GM12892 (cell line): ENCODE results near the gene TTYH3.

ENCODE experiments used
- DNase-seq: peaks from one replicate; pipeline ENCODE4 v3.0.0; 2011; ENCODE audit not compliant: insufficient read length
- FAIRE-seq: peaks from 2 replicates; lab custom pipeline; 2011; peaks lifted over from hg19 to GRCh38; lab: Jason Lieb, UNC
- POLR2A ChIP-seq: IDR thresholded peaks from 2 replicates; pipeline ENCODE4 v1.6.1; 2011; ENCODE audit warnings: low read depth, low read length, control low read depth
- POLR2AphosphoS5 ChIP-seq: IDR thresholded peaks from 2 replicates; pipeline ENCODE4 v1.6.1; 2011; ENCODE audit warnings: low read depth, low read length, control low read depth
- TAF1 ChIP-seq: IDR thresholded peaks from 2 replicates; pipeline ENCODE4 v1.6.1; 2011; ENCODE audit warnings: low read depth, mild to moderate bottlenecking, control low read depth, low read length, borderline replicate concordance

TTYH3 gene

GRCh38 chr7:2649139-2649838 is 17.5 kb downstream of the TTYH3 start:
- TF ChIP-seq TAF1 (no peak), POLR2AphosphoS5 (no peak), POLR2A (no peak)
- no peak for FAIRE-seq
- DNase-seq = no peak

- FAIRE-seq = no peak
- TF ChIP-seq TAF1 (no peak), POLR2AphosphoS5 (no peak), POLR2A (no peak)
- DNase-seq = no peak
Observed at GRCh38 chr7:2649991-2650390, 18.2 kb downstream of the TTYH3 start.

DNA sequence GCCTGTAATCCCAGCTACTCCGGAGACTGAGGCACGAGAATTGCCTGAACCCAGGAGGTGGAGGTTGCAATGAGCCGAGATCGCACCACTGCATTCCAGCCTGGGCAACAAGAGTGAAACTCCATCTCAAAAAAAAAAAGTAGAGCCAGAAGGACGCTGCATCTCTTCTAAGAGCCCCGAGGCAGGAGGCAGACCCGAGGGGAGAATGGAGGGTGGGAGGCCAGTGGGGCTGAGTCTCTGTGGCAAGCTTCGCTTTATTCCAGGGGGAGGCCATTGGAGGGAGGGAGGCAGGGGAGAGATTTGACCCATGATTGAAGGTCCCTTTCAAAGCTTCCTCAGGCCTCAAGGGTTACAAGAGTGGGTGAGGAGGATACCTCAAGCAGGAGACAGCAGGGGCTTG is 18.7 kb downstream of the TTYH3 start:
- FAIRE-seq (no peak), DNase-seq (no peak)
- TF ChIP-seq POLR2AphosphoS5 (no peak), TAF1 (no peak), POLR2A (no peak)

DNA sequence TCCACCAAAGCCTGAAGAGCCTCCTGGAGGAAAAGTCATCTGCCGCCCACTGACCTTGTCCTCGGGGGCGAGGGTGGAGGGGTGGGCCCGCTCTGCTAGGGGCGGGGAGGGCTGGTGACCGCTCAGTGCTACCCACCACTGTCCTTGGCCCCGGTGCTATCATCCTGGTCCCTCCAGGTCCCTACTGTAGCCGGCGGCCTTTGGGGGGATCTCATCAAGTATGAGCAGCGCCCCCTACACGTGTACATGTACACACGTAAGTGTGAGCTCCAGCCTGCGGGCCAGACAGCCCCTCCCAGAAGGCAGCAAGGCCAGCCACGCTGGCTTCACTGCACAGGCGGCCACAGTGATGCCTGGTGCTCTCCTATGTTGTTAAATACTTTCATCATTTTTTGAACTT is 19.6 kb downstream of the TTYH3 start:
- TF ChIP-seq POLR2AphosphoS5 (no peak), POLR2A (no peak), TAF1 (no peak)
- DNase-seq (no peak), FAIRE-seq (no peak)

DNA sequence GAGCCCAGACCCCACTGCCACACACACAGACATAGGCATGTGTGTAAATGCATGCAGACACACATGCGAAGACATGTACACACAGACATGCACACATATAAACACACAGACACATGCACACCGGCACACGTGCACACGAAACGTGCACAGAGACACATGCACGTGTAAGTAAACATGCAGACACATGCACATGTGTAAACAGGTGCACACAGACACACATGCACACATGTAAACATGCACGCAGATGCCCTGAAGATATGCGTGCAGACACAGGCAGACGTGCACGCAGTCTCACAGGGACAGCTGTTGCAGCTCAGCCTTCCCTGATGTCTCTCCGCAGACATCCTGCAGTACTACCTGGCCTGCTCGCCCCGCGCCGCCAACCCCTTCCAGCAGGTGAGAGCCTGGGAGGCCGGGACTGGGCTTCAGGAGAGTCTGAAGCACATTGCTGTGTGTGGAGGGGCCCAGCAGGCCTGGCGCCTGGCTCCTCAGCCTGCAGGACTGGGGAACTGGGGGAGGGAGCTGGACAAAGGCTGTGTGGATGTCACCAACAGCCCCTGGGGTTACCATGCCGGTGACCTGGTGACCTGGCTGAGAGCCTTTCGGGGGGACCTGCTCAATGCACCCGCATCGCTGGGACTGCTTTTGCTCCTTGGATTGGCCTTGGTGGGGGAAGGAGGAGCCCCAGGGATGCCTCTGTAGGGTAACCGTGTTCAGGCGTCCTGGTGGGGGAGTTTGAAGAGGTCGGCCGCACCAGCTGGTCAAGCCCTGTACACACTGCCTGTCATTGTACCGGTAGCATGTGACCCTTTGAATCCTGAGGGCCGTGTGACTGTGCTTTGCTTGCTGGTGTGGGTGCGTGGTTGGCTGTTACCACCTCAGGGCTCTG is 20.3 kb downstream of the TTYH3 start:
- DNase-seq (no peak), FAIRE-seq (no peak)
- TF ChIP-seq POLR2AphosphoS5 = no peak
- no peak for TF ChIP-seq POLR2A
- no peak for TF ChIP-seq TAF1

DNA sequence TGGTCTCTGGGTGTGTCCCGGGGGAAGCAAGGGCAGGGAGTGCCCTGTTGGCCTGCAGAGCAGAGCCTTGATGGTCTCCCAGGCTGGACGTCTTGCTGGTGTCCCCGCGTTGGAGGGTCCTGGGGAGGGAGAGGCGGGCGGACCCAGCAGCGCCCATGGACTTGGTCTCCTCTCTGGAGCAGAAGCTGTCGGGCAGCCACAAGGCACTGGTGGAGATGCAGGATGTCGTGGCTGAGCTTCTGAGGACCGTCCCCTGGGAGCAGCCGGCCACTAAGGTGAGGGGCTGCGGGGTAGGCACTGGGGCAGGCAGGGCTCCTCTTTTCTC is 20.9 kb downstream of the TTYH3 start:
- FAIRE-seq (no peak), DNase-seq (no peak)
- TF ChIP-seq TAF1 (no peak), POLR2AphosphoS5 (no peak), POLR2A (no peak)

GRCh38 chr7:2654059-2654458 is 22.3 kb downstream of the TTYH3 start:
- TF ChIP-seq POLR2AphosphoS5 = no peak
- no peak for TF ChIP-seq POLR2A
- no peak for TF ChIP-seq TAF1
- DNase-seq (no peak), FAIRE-seq (no peak)

DNA sequence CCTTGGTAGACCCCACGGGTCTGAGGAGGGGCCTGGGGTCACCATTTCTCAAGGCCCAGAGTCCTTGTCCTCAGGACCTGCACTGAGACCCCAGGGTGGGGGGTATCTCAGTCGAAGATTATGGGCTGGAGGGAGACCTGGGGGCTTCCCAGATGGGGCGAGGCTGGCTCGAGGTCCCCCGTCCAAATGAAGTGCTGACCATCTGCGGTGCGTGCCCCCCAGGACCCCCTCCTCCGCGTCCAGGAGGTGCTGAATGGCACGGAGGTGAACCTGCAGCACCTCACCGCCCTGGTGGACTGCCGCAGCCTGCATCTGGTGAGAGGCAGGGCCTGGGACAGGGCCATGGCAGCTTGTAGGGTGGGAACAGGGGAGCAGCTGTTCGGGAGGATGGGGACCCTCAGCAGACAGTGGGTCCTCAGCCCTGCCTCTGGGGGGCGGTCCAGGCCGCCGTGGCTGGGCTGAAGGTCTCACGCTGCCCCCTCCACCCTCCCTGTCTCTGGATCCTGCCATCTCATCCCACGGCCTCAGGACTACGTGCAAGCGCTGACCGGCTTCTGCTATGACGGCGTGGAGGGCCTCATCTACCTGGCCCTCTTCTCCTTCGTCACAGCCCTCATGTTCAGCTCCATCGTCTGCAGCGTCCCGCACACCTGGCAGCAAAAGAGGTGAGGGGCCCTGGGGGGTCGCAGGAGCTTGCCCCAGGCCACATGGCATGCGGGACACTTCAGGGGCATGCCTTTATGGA is 24.3 kb downstream of the TTYH3 start:
- FAIRE-seq = no peak
- DNase-seq = no peak
- no peak for TF ChIP-seq POLR2AphosphoS5

- peak; percentile 80 for FAIRE-seq
- TF ChIP-seq POLR2A (no peak), TAF1 (no peak), POLR2AphosphoS5 (no peak)
- no peak for DNase-seq
Observed at GRCh38 chr7:2657208-2657607, 25.4 kb downstream of the TTYH3 start.

DNA sequence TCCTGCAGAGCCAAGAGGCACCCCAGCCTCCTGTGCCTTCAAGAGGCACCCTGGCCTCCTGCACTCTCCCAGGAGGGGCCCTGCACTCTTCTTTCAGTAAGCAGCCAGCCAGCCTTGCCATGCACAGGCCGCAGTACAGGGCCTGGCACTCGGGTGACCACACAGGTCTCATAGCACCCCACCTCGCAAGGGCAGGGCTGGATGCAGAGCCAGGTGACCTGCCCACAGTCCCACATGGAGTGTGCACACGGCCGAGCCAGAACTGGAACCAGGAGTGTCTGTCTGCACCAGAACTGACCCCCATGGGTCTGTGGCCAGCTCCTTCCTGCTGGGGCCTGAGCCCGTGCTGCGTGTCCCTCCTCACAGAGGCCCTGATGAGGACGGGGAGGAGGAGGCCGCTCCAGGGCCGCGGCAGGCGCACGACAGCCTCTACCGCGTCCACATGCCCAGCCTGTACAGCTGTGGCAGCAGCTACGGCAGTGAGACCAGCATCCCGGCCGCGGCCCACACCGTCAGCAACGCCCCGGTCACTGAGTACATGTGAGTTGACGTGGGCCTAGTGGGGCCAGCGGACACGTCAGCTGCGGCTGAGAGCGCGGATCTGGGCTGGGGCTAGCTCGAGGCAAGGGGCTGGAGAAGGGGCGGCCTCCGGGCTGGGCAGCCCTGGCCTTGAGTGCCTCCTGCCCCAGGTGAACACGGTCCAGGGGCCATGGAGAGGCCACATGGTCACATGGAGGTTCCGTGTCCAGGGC is 26.3 kb downstream of the TTYH3 start:
- TF ChIP-seq POLR2A (no peak), POLR2AphosphoS5 (no peak), TAF1 (no peak)
- FAIRE-seq (no peak), DNase-seq (no peak)

DNA sequence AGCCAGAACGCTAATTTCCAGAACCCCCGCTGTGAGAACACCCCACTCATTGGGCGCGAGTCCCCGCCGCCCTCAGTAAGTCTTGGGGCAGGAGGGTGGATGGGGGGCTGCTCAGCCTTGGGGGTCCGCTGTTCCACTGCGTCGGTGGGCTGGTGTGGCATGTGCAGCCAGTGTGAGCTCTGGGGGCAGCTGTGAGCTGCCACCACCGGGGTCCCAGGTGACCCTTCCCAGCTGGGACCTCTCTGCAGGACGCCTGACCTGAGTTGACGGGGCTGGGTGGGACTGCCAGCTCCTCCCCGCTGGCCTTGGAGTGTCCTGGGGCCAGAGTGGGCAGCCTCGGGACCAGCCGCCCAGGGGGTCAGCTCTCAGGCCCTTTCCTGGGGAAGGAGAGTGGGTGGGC is 27.2 kb downstream of the TTYH3 start:
- TF ChIP-seq POLR2A (no peak), TAF1 (no peak), POLR2AphosphoS5 (no peak)
- FAIRE-seq (no peak), DNase-seq (no peak)
